Esophagus muscularis mucosa (tissue), 4 donors: Measurements from ENCODE around the gene DOCK11.

Experiments
- CTCF ChIP-seq, 3 experiments: fragments of 200-600 bp in 2 of 3; fragments of 450-650 bp in 1 of 3; sonication (generic) in 2 of 3; IDR thresholded peaks; one replicate each; pipeline ENCODE4 v1.5.1; 2017 to 2019; ENCODE audit warnings: antibody characterized with exemption in 3 of 3, mild to moderate bottlenecking in 2 of 3, moderate library complexity in 1 of 3
- EP300 ChIP-seq: sonication (generic); formaldehyde crosslinking; IDR thresholded peaks from one replicate; pipeline ENCODE4 v1.6.1; 2017; ENCODE audit warnings: antibody characterized with exemption
- POLR2A ChIP-seq: fragments of 450-650 bp; IDR thresholded peaks from one replicate; pipeline ENCODE4 v1.6.1; 2017; ENCODE audit warnings: antibody characterized with exemption, moderate library complexity, mild to moderate bottlenecking, low read depth
- POLR2AphosphoS5 ChIP-seq, 2 donors: sonication (generic); formaldehyde crosslinking; IDR thresholded peaks; one replicate each; pipeline ENCODE4 v1.6.1; 2017; ENCODE audit warnings: antibody characterized with exemption in 2 of 2

DNA sequence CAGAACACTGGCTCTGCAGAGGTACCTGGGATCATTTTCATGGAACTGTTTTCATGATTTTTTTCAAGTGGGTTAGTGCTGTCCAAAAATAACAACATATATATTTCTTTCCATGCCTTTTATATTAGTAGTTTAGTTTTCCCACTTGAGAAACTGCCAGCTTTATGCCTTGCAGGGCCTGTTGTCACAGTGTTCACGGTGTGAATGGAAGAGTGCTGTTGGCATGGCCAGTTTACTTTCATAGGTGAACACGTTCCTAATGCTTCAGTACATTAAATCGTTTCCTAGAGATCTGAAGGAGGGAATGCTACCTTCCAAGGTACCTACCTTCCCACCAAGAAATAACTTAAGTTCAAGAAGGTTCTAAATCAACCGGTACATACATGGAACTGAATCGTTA, 12.6 kb downstream of the DOCK11 start:
- no peak for TF ChIP-seq CTCF (IDR thresholded peaks at IDR 0.05)
- TF ChIP-seq POLR2A, result no peak
- TF ChIP-seq POLR2AphosphoS5 (IDR thresholded peaks at IDR 0.05), result no peak
- no peak for TF ChIP-seq EP300
